SU-DHL-6 (cell line): Measurements from ENCODE around the gene ZNF837.

Experiments used
- H2AFZ ChIP-seq: fragments of 200-600 bp; sonication (generic); 2 replicates; pipeline ENCODE4 v1.6.1; 2014; ENCODE audit warnings: low read depth, mild to moderate bottlenecking, moderate library complexity, mixed read lengths, antibody characterized with exemption, low read length; ENCODE audit not compliant: severe bottlenecking
- H3F3A ChIP-seq: fragments of 200-600 bp; shearing (Covaris generic); 2 replicates; pipeline ENCODE4 v1.6.0; 2016; ENCODE audit warnings: antibody characterized with exemption, mild to moderate bottlenecking; ENCODE audit not compliant: insufficient read depth
- H3K27ac ChIP-seq: fragments of 200-600 bp; sonication (generic); 2 replicates; pipeline ENCODE4 v1.5.1; 2016; ENCODE audit warnings: low read depth, mild to moderate bottlenecking, low read length, moderate library complexity, mixed read lengths
- H3K27me3 ChIP-seq: fragments of 200-600 bp; sonication (generic), shearing (Covaris generic); 2 replicates; pipeline ENCODE4 v1.6.0; 2014; ENCODE audit warnings: mild to moderate bottlenecking, low read length
- H3K36me3 ChIP-seq: fragments of 200-600 bp; sonication (generic); 2 replicates; pipeline ENCODE4 v1.6.1; 2014; ENCODE audit warnings: mild to moderate bottlenecking, low read length, mixed read lengths
- H3K4me2 ChIP-seq: fragments of 300-600, 200-600 bp; shearing (Covaris generic), sonication (generic); 2 replicates; pipeline ENCODE4 v1.6.0; 2014; ENCODE audit warnings: low read length, low read depth, mild to moderate bottlenecking; ENCODE audit not compliant: poor library complexity, severe bottlenecking
- H3K4me3 ChIP-seq: fragments of 200-600 bp; sonication (generic); 2 replicates; pipeline ENCODE4 v1.5.1; 2014; ENCODE audit warnings: antibody characterized with exemption, low read length, mild to moderate bottlenecking, mixed read lengths; ENCODE audit not compliant: insufficient read depth, poor library complexity, severe bottlenecking
- H3K79me2 ChIP-seq: fragments of 200-600 bp; sonication (generic); 2 replicates; pipeline ENCODE4 v1.6.1; 2014; ENCODE audit warnings: mild to moderate bottlenecking, low read length, moderate library complexity; ENCODE audit not compliant: insufficient read depth
- H3K9ac ChIP-seq: fragments of 200-600 bp; sonication (generic); 2 replicates; pipeline ENCODE4 v1.7.0; 2014; ENCODE audit warnings: mild to moderate bottlenecking, low read length
- H3K9me2 ChIP-seq: fragments of 200-600 bp; sonication (generic); replicated peaks from 2 replicates; pipeline ENCODE4 v1.6.1; 2014; ENCODE audit warnings: low read length; ENCODE audit not compliant: insufficient read depth
- H3K9me3 ChIP-seq: fragments of 200-600 bp; sonication (generic); 2 replicates; pipeline ENCODE4 v1.6.1; 2014; ENCODE audit warnings: low read length, mixed read lengths; ENCODE audit not compliant: insufficient read depth
- H4K20me1 ChIP-seq: fragments of 200-600 bp; sonication (generic); 2 replicates; pipeline ENCODE4 v1.6.1; 2014; ENCODE audit warnings: low read depth, mild to moderate bottlenecking, antibody characterized with exemption, low read length, moderate library complexity, mixed read lengths
- EZH2phosphoT487 ChIP-seq: fragments of 200-600 bp; sonication (generic), shearing (Covaris generic); conservative IDR thresholded peaks from 2 replicates; pipeline ENCODE4 v1.6.1; 2018; ENCODE audit warnings: mild to moderate bottlenecking, antibody characterized with exemption, low read length, moderate library complexity, mixed read lengths
- TF ChIP-seq, protein P1 (sequence below): fragments of 200-600 bp; sonication (generic); IDR thresholded peaks from one replicate; pipeline ENCODE4 v1.5.1; 2017; ENCODE audit warnings: antibody characterized with exemption, mild to moderate bottlenecking, low read length, moderate library complexity; ENCODE audit not compliant: insufficient read depth, poor library complexity, severe bottlenecking

The ZNF837 gene

DNA sequence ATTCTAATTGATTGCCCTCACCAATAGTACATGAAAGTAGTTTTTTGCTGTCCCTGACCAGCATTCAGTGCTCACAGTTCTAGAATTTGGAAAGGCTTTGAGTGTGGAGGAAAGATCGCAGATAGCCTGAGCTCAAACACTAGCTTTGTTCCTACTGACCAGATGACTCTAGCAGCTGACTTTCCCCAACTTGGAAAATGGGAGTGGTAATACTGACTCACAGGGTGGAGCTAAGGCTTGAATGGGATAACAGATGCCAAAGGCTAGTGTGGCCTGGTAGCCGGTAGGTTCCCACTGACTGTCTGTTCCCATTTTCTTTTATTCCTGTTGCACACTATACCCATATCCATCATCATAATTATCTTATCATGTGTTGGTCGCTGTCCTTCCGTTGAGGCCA is 50.4 kb downstream of the ZNF837 start:
- Histone ChIP-seq H3F3A (no peaks in the 10 kb centered on the region), H3K4me2 (no peak overlapping the region), H3K9me2 (no peaks in the 10 kb centered on the region), H2AFZ (no peak overlapping the region), H3K4me3 (no peak overlapping the region), H4K20me1 (no peaks in the 10 kb centered on the region), H3K27me3 (no peaks in the 10 kb centered on the region), H3K27ac (no peak overlapping the region), H3K9me3 (no peaks in the 10 kb centered on the region), H3K79me2 (peaks cover 10% of the 10 kb centered on the region; the same call in 1 of the 2 replicates), H3K9ac (no peak overlapping the region), H3K36me3 (no peaks in the 10 kb centered on the region)
- TF ChIP-seq, protein P1, sequence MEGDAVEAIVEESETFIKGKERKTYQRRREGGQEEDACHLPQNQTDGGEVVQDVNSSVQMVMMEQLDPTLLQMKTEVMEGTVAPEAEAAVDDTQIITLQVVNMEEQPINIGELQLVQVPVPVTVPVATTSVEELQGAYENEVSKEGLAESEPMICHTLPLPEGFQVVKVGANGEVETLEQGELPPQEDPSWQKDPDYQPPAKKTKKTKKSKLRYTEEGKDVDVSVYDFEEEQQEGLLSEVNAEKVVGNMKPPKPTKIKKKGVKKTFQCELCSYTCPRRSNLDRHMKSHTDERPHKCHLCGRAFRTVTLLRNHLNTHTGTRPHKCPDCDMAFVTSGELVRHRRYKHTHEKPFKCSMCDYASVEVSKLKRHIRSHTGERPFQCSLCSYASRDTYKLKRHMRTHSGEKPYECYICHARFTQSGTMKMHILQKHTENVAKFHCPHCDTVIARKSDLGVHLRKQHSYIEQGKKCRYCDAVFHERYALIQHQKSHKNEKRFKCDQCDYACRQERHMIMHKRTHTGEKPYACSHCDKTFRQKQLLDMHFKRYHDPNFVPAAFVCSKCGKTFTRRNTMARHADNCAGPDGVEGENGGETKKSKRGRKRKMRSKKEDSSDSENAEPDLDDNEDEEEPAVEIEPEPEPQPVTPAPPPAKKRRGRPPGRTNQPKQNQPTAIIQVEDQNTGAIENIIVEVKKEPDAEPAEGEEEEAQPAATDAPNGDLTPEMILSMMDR = no peak
- no peak for TF ChIP-seq EZH2phosphoT487

- peaks cover 10% of the 10 kb centered on the region; the same call in 1 of the 2 replicates for H3K79me2 ChIP-seq
- no peaks in the 10 kb centered on the region for H3K36me3 ChIP-seq
- TF ChIP-seq, protein P1 = no peak
- no peak for TF ChIP-seq EZH2phosphoT487
- no peak overlapping the region for H3K4me2 ChIP-seq
- H3F3A ChIP-seq = no peaks in the 10 kb centered on the region
- no peak overlapping the region for H3K9ac ChIP-seq
- no peaks in the 10 kb centered on the region for H3K27me3 ChIP-seq
- H3K4me3 ChIP-seq = no peak overlapping the region
- no peak overlapping the region for H3K27ac ChIP-seq
- no peaks in the 10 kb centered on the region for H3K9me3 ChIP-seq
- no peak overlapping the region for H2AFZ ChIP-seq
- H3K9me2 ChIP-seq = no peaks in the 10 kb centered on the region
- no peaks in the 10 kb centered on the region for H4K20me1 ChIP-seq
These were observed 51.8 kb downstream of the ZNF837 start for GRCh38 chr19:58328999-58329398.

- Histone ChIP-seq H3K9me2 (no peaks in the 10 kb centered on the region), H4K20me1 (no peaks in the 10 kb centered on the region), H3F3A (no peaks in the 10 kb centered on the region), H2AFZ (peak within 1 kb of the TSS; percentile 10), H3K27me3 (no peaks in the 10 kb centered on the region), H3K9ac (peak within 1 kb of the TSS; percentile 72), H3K79me2 (peaks cover 6% of the 10 kb centered on the region; the same call in 1 of the 2 replicates), H3K36me3 (no peaks in the 10 kb centered on the region), H3K4me3 (peak within 1 kb of the TSS; percentile 82), H3K9me3 (no peaks in the 10 kb centered on the region), H3K4me2 (peak within 1 kb of the TSS; percentile 66), H3K27ac (no peak within 1 kb of the TSS)
- TF ChIP-seq, protein P1 = no peak
- no peak for TF ChIP-seq EZH2phosphoT487
These were observed 53.7 kb downstream of the ZNF837 start, which contains the start of gene ZSCAN22 for GRCh38 chr19:58326914-58327726. ZSCAN22 (plus strand) TSS chr19:58326994; CDS start chr19:58334803, 7,809 bp downstream.
